Omental fat pad (tissue), 4 donors: ENCODE results near the gene TUBA1A. TPM values are rescaled to one million over a fixed set of nuclear protein-coding genes. Genes with fewer than 3 reads are reported as not detected.

Experiments used
- ATAC-seq: fragments of 150-250 bp; one replicate; pipeline ENCODE4 v1.9.1; 2016; ENCODE audit warnings: mild to moderate bottlenecking, moderate library complexity; ENCODE audit not compliant: low FRiP score
- DNase-seq: peaks from one replicate; pipeline ENCODE4 v3.0.0-alpha.2; 2019; ENCODE audit warnings: low spot score
- total RNA-seq, 4 donors: library from RNA; depleted of rRNA; stranded (reverse); fragments of >200 nt; gene quantifications; one replicate each; pipeline ENCODE4 v1.1.0, GENCODE V29; 2016
- TF ChIP-seq, protein P1 (sequence below), 3 donors: fragments of 450-650 bp; IDR thresholded peaks; one replicate each; pipeline ENCODE4 v1.5.1; 2016 to 2017; ENCODE audit warnings: antibody characterized with exemption in 3 of 3, mild to moderate bottlenecking in 3 of 3, moderate library complexity in 2 of 3

The TUBA1A gene
- total RNA-seq, result 100 to 1,000 TPM; 145 to 210 (median 159) TPM

- DNase-seq (peak; percentile 68), ATAC-seq (peak; percentile 90)
- TF ChIP-seq, protein P1, sequence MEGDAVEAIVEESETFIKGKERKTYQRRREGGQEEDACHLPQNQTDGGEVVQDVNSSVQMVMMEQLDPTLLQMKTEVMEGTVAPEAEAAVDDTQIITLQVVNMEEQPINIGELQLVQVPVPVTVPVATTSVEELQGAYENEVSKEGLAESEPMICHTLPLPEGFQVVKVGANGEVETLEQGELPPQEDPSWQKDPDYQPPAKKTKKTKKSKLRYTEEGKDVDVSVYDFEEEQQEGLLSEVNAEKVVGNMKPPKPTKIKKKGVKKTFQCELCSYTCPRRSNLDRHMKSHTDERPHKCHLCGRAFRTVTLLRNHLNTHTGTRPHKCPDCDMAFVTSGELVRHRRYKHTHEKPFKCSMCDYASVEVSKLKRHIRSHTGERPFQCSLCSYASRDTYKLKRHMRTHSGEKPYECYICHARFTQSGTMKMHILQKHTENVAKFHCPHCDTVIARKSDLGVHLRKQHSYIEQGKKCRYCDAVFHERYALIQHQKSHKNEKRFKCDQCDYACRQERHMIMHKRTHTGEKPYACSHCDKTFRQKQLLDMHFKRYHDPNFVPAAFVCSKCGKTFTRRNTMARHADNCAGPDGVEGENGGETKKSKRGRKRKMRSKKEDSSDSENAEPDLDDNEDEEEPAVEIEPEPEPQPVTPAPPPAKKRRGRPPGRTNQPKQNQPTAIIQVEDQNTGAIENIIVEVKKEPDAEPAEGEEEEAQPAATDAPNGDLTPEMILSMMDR (IDR thresholded peaks at IDR 0.05), result no peak
Measured at GRCh38 chr12:49188916-49189367, at the start of gene TUBA1A. TSS of gene TUBA1A (minus strand) at chr12:49189080. CDS start at chr12:49188979, 101 bp downstream.

DNA sequence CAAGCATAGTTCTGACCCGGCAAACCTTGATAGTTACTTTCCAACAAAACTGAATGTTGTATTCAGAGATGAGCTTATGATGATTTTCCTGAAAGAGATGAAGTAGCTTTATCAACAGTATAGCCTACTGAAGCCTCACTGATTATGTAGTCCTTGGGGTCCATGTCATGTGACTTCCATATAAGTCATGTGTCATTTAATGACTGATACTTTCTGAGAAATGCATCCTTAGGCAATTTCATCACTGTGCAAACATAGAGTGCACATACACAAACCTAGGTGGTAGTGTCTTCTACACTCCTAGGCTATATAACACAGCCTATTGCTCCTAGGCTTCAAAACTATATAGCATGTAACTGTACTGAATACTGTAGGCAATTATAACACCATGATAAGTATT lies 47.5 kb upstream of the TUBA1A start:
- ATAC-seq (no peak), DNase-seq (no peak)
- TF ChIP-seq, protein P1 (IDR thresholded peaks at IDR 0.05), result no peak

DNA sequence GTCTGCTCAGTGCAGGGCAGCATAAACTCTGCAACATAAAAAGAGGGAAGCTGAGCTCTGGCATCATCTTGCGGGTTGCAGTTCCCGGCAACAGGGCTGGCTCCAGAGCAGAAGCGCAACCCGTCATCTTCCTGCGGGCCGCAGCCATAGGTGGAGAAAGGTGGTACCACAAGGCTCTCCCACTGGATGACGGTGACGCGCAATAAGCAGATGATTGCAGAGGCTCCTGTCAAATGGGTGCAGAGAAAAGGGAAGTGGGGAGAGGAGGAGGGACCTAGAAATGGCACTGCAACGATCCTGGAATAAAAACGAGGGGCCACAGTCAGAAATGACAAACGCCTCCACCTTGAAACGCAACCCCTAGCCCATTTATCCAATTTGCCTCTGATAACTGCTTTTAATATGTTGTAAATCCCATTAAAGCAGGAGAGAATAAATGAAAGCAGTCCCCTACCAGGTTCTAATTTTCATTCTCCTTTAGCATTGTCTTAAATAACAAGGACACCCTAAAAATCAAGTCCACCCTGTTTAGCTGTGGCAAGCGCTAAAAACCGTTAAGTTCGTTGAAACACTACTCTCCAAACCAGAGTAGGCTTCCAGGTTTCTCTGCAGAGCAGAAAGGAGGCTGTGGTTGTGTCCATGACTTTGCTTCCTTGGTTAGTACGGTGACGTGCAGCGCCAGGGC lies 45.1 kb upstream of the TUBA1A start:
- TF ChIP-seq, protein P1 (IDR thresholded peaks at IDR 0.05), result no peak
- ATAC-seq, result peak; percentile 5
- no peak for DNase-seq

GRCh38 chr12:49232940-49233841 lies 44.3 kb upstream of the TUBA1A start:
- DNase-seq, result no peak
- TF ChIP-seq, protein P1 (IDR thresholded peaks at IDR 0.05), result no peak
- ATAC-seq, result peak; percentile 9

GRCh38 chr12:49231878-49232655 lies 43.2 kb upstream of the TUBA1A start:
- ATAC-seq (no peak), DNase-seq (no peak)
- TF ChIP-seq, protein P1 (IDR thresholded peaks at IDR 0.05), result no peak

DNA sequence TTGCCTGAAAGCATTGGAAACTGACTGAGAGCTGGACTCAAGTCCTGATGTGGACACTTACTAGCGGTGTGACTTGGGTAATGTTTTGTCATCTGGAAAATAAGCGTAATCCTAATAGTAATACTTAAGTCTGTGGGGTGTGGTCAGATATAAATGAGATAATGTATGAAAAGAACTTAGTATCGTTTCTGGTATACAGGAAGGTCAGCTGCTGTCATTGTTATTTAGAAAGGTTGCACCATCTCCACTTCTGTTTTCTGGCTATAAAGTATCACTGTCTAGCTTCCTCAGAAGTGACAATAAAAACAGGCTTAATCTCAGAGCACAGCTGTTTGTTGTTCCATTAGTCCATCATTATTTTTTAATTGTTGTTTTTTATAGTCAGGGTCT lies 41.9 kb upstream of the TUBA1A start:
- TF ChIP-seq, protein P1 (IDR thresholded peaks at IDR 0.05), result no peak
- ATAC-seq (no peak), DNase-seq (no peak)
